H1 (cell line): ENCODE measurements around the gene ANKRD6. TPM values are rescaled to one million over a fixed set of nuclear protein-coding genes. Genes with fewer than 3 reads are reported as not detected.

Source experiments
- CTCF ChIA-PET: fragments of 300-600 bp; sonication (Branson Sonifier 250); formaldehyde crosslinking; loops from one replicate; lab custom pipeline; 2021; ENCODE audit not compliant: partially characterized antibody; lab: Charles Lee
- POLR2A ChIA-PET: fragments of 300-600 bp; sonication (Branson Sonifier 250); formaldehyde crosslinking; loops from one replicate; lab custom pipeline; 2021; ENCODE audit warnings: inconsistent platforms; ENCODE audit not compliant: partially characterized antibody; lab: Charles Lee
- DNase-seq, 2 experiments: peaks; one replicate each; pipeline versions ENCODE4 v3.0.0 to v3.0.0-alpha.2; 2010 to 2022; ENCODE audit warnings: low spot score in 2 of 2, low read depth in 1 of 2, mixed read lengths in 1 of 2
- FAIRE-seq: peaks from 2 replicates; lab custom pipeline; 2011; peaks lifted over from hg19 to GRCh38; lab: Jason Lieb, UNC
- H2AFZ ChIP-seq: 2 replicates; pipeline ENCODE4 v1.8.1; 2012; ENCODE audit warnings: low read length, inconsistent platforms
- H2AK5ac ChIP-seq: 2 replicates; pipeline ENCODE4 v1.6.1; 2013; ENCODE audit warnings: low read depth, low read length
- H2BK120ac ChIP-seq: replicated peaks from 2 replicates; pipeline ENCODE3; 2013; ENCODE audit warnings: low read depth, low read length, inconsistent platforms
- H2BK12ac ChIP-seq: 2 replicates; pipeline ENCODE4 v1.6.1; 2013; ENCODE audit warnings: low read depth, low read length
- H2BK15ac ChIP-seq: 2 replicates; pipeline ENCODE4 v1.6.1; 2013; ENCODE audit warnings: low read length
- H2BK20ac ChIP-seq: 2 replicates; pipeline ENCODE4 v1.6.1; 2013; ENCODE audit warnings: low read length
- H2BK5ac ChIP-seq: 2 replicates; pipeline ENCODE4 v1.6.1; 2013; ENCODE audit warnings: low read depth, low read length
- H3K14ac ChIP-seq: 2 replicates; pipeline ENCODE4 v1.6.1; 2013; ENCODE audit warnings: inconsistent platforms; ENCODE audit not compliant: insufficient read length
- H3K18ac ChIP-seq: 2 replicates; pipeline ENCODE4 v1.6.1; 2013; ENCODE audit warnings: low read length; ENCODE audit errors: extremely low read depth
- H3K23ac ChIP-seq: 2 replicates; pipeline ENCODE4 v1.6.1; 2013; ENCODE audit warnings: inconsistent platforms; ENCODE audit not compliant: insufficient read length
- H3K23me2 ChIP-seq: 2 replicates; pipeline ENCODE4 v1.6.1; 2013; ENCODE audit warnings: low read depth, low read length
- H3K27ac ChIP-seq: 2 replicates; pipeline ENCODE4 v1.6.1; 2011; ENCODE audit warnings: low read depth, low read length, inconsistent platforms
- H3K27me3 ChIP-seq, 4 experiments: replicated peaks in 1 of 4; 1 replicate in 1 of 4; 2 replicates in 3 of 4; pipeline versions ENCODE4 v1.6.1 to v1.8.1; 2011 to 2013; ENCODE audit warnings: low read length in 3 of 4, mild to moderate bottlenecking in 3 of 4, inconsistent platforms in 2 of 4, mixed read lengths in 2 of 4, moderate library complexity in 1 of 4; ENCODE audit not compliant: control insufficient read depth in 3 of 4, insufficient read depth in 3 of 4; ENCODE audit errors: extremely low read depth in 1 of 4
- H3K36me3 ChIP-seq, 4 experiments: 2 replicates each; pipeline versions ENCODE4 v1.6.1 to v1.8.1; 2011 to 2013; ENCODE audit warnings: mild to moderate bottlenecking in 4 of 4, low read length in 3 of 4, moderate library complexity in 2 of 4, control low read depth in 1 of 4, inconsistent platforms in 1 of 4; ENCODE audit not compliant: insufficient read depth in 4 of 4, control insufficient read depth in 2 of 4
- H3K4ac ChIP-seq: replicated peaks from 2 replicates; pipeline ENCODE3; 2013; ENCODE audit warnings: low read length, low read depth, mixed read lengths, inconsistent platforms; ENCODE audit not compliant: insufficient read length
- H3K4me1 ChIP-seq, 4 experiments: replicated peaks in 1 of 4; 1 replicate in 1 of 4; 2 replicates in 3 of 4; pipeline versions ENCODE4 v1.6.1 to v1.8.1; 2011 to 2013; ENCODE audit warnings: low read length in 3 of 4, inconsistent platforms in 2 of 4, mixed read lengths in 1 of 4; ENCODE audit not compliant: insufficient read depth in 4 of 4, control insufficient read depth in 3 of 4
- H3K4me2 ChIP-seq, 2 experiments: 2 replicates each; pipeline versions ENCODE4 v1.6.1 to v1.8.1; 2011 to 2013; ENCODE audit warnings: low read depth in 2 of 2, low read length in 2 of 2, control low read depth in 1 of 2, inconsistent platforms in 1 of 2, mild to moderate bottlenecking in 1 of 2; ENCODE audit not compliant: insufficient read depth in 1 of 2
- H3K4me3 ChIP-seq, 4 experiments: fragments of 200-600, 300-600 bp in 1 of 4; sonication (generic), shearing (Covaris generic), sonication (Bioruptor Twin) in 1 of 4; 2 replicates each; pipeline versions ENCODE4 v1.5.1 to v1.8.1; 2011 to 2016; ENCODE audit warnings: low read length in 4 of 4, low read depth in 3 of 4, control low read depth in 2 of 4, inconsistent platforms in 2 of 4, mild to moderate bottlenecking in 2 of 4, mixed read lengths in 1 of 4, moderate library complexity in 1 of 4; ENCODE audit not compliant: insufficient read depth in 2 of 4; ENCODE audit errors: extremely low read depth in 1 of 4
- H3K56ac ChIP-seq: replicated peaks from 2 replicates; pipeline ENCODE3; 2013; ENCODE audit warnings: low read depth, mild to moderate bottlenecking, mixed read lengths, low read length, inconsistent platforms; ENCODE audit not compliant: insufficient read length
- H3K79me1 ChIP-seq: 2 replicates; pipeline ENCODE4 v1.6.1; 2013; ENCODE audit warnings: low read depth, low read length, control low read depth
- H3K79me2 ChIP-seq, 2 experiments: 2 replicates each; pipeline versions ENCODE4 v1.6.1 to v1.8.1; 2012 to 2013; ENCODE audit warnings: low read length in 2 of 2, mild to moderate bottlenecking in 2 of 2, inconsistent platforms in 1 of 2; ENCODE audit not compliant: insufficient read depth in 2 of 2, control insufficient read depth in 1 of 2
- H3K9ac ChIP-seq, 4 experiments: replicated peaks in 1 of 4; 1 replicate in 1 of 4; 2 replicates in 3 of 4; pipeline versions ENCODE4 v1.6.1 to v1.8.1; 2011 to 2013; ENCODE audit warnings: low read depth in 3 of 4, low read length in 3 of 4, control low read depth in 2 of 4, mild to moderate bottlenecking in 2 of 4, moderate library complexity in 2 of 4, inconsistent platforms in 1 of 4; ENCODE audit errors: extremely low read depth in 1 of 4
- H3K9me3 ChIP-seq, 2 experiments: 2 replicates each; pipeline versions ENCODE4 v1.6.1 to v1.8.1; 2012 to 2013; ENCODE audit warnings: mild to moderate bottlenecking in 2 of 2, moderate library complexity in 2 of 2, control low read depth in 1 of 2, inconsistent platforms in 1 of 2, low read depth in 1 of 2, low read length in 1 of 2, mixed read lengths in 1 of 2; ENCODE audit not compliant: insufficient read depth in 2 of 2
- H4K20me1 ChIP-seq, 2 experiments: replicated peaks in 1 of 2; 2 replicates each; pipeline versions ENCODE3 to v1.8.1; 2011 to 2013; ENCODE audit warnings: inconsistent platforms in 2 of 2, low read length in 2 of 2, mild to moderate bottlenecking in 1 of 2; ENCODE audit not compliant: insufficient read depth in 2 of 2, control insufficient read depth in 1 of 2
- H4K5ac ChIP-seq: 2 replicates; pipeline ENCODE4 v1.6.1; 2013; ENCODE audit warnings: low read length, low read depth, mixed read lengths, inconsistent platforms; ENCODE audit not compliant: insufficient read length
- H4K8ac ChIP-seq: 2 replicates; pipeline ENCODE4 v1.8.0; 2013; ENCODE audit warnings: mild to moderate bottlenecking, moderate library complexity, low read length, inconsistent platforms; ENCODE audit not compliant: insufficient read depth; ENCODE audit errors: extremely low read depth
- H4K91ac ChIP-seq: replicated peaks from 2 replicates; pipeline ENCODE3; 2013; ENCODE audit warnings: low read length, mixed read lengths, inconsistent platforms; ENCODE audit not compliant: insufficient read length
- EZH2 ChIP-seq: fragments of 200-600 bp; sonication (generic); IDR thresholded peaks from 2 replicates; pipeline ENCODE4 v1.7.1; 2012; ENCODE audit warnings: low read depth, mild to moderate bottlenecking, moderate library complexity, low read length, inconsistent platforms; ENCODE audit not compliant: severe bottlenecking
- MAFK ChIP-seq: IDR thresholded peaks from 2 replicates; pipeline ENCODE4 v1.6.1; 2012; ENCODE audit warnings: low read depth, mild to moderate bottlenecking, improper control_type of control experiment, low read length
- TCF12 ChIP-seq: IDR thresholded peaks from 2 replicates; pipeline ENCODE4 v1.6.1; 2011; ENCODE audit warnings: low read depth, mild to moderate bottlenecking, low read length
- YY1 ChIP-seq: IDR thresholded peaks from 2 replicates; pipeline ENCODE4 v1.6.1; 2011; ENCODE audit warnings: low read depth, mild to moderate bottlenecking, low read length
- whole genome bisulfite sequencing, 2 experiments: shearing (Covaris generic) in 1 of 2; methylation state at CpG; one replicate each; pipeline versions ENCODE4 v1.1.6 to v1.1.7; 2013 to 2015; ENCODE audit warnings: low lambda C conversion rate in 2 of 2, mixed read lengths in 2 of 2, inconsistent platforms in 1 of 2, low coverage in 1 of 2, missing lambda C conversion rate in 1 of 2; ENCODE audit not compliant: insufficient replicate concordance in 2 of 2, insufficient coverage in 1 of 2, insufficient read length in 1 of 2; ENCODE audit errors: extremely low coverage in 1 of 2, missing lambda C conversion rate in 1 of 2; 5-methylcytosine and 5-hydroxymethylcytosine counted together
- polyA plus RNA-seq, 7 experiments: library from polyadenylated mRNA; depleted of rRNA in 3 of 7; stranded (reverse) in 5 of 7; unstranded in 2 of 7; fragments of >200 nt in 5 of 7; fragments of 200-250 nt in 2 of 7; gene quantifications; 1 replicate in 5 of 7; 2 replicates in 1 of 7; 4 replicates in 1 of 7; pipeline versions ENCODE4 v1.2.1 to v1.2.3, GENCODE V29; 2011 to 2013; ENCODE audit warnings: missing spikeins in 2 of 7, mixed read lengths in 2 of 7
- total RNA-seq: library from RNA; stranded (reverse); fragmentation: NEBNext Ultra II Directional; extraction: Animal tissue kit (Norgen Biotek cat#: 25700); gene quantifications from 2 replicates; pipeline ENCODE4 v1.2.1, GENCODE V29; 2021

Gene ANKRD6
- total and polyA plus RNA-seq, 2 of the 8 experiments (the other 6 are each of a cell fraction or from before 2014, with no cell fraction given): 5.9 to 12.8 TPM

- H3K79me2 ChIP-seq: no peaks in the 10 kb centered on the region
- no peak overlapping the region for H2BK5ac ChIP-seq
- no peak overlapping the region for H3K18ac ChIP-seq
- WGBS, 2 experiments: 92% methylated on average over 5 of the region's 5 CpGs; no CpG with 5 or more reads in 1 of the 2 experiments
- POLR2A ChIA-PET: no interaction called here
- no peak overlapping the region for H2BK15ac ChIP-seq
- no peak overlapping the region for H3K4me3 ChIP-seq
- H3K27ac ChIP-seq: no peak overlapping the region
- no peak overlapping the region for H2AFZ ChIP-seq
- no peak overlapping the region for H3K23ac ChIP-seq
- H3K27me3 ChIP-seq: peaks cover 0 to 6% (median 0%) of the 10 kb centered on the region in 4 experiments; a peak in 1 of 7 replicates
- CTCF ChIA-PET: interaction anchor here (0.8 to 1.9 kb wide), 5 partner anchors 9 to 166 kb away, joined by 3 to 7 read pairs (median 4); partner anchors contain the start of gene ANKRD6
- H3K14ac ChIP-seq: no peak overlapping the region
- H4K5ac ChIP-seq: no peak overlapping the region
- H3K4ac ChIP-seq: no peak overlapping the region
- H4K91ac ChIP-seq: no peak overlapping the region
- no peaks in the 10 kb centered on the region; a peak in 1 of 4 replicates for H3K9me3 ChIP-seq
- H3K23me2 ChIP-seq: no peaks in the 10 kb centered on the region; the same call in 1 of the 2 replicates
- H2BK120ac ChIP-seq: no peak overlapping the region
- no peaks in the 10 kb centered on the region for H3K4me1 ChIP-seq
- H2BK12ac ChIP-seq: no peak overlapping the region
- no peaks in the 10 kb centered on the region for H4K20me1 ChIP-seq
- H3K56ac ChIP-seq: no peak overlapping the region
- no peak overlapping the region for H3K4me2 ChIP-seq
- no peak overlapping the region for H2AK5ac ChIP-seq
- no peaks in the 10 kb centered on the region for H3K79me1 ChIP-seq
- DNase-seq (no peak), FAIRE-seq (no peak)
- H4K8ac ChIP-seq: no peak overlapping the region
- no peak overlapping the region for H3K9ac ChIP-seq
- H2BK20ac ChIP-seq: no peak overlapping the region
- no peaks in the 10 kb centered on the region for H3K36me3 ChIP-seq
- TF ChIP-seq MAFK: no peak
- no peak for TF ChIP-seq EZH2
- TF ChIP-seq TCF12: no peak
- TF ChIP-seq YY1: no peak
Observed at GRCh38 chr6:89443658-89444057, 10.7 kb downstream of the ANKRD6 start.
